MM.1S (cell line): ENCODE results near the gene EVX1.

Source experiments
- CTCF ChIP-seq: fragments of 300-600 bp; sonication (generic); IDR thresholded peaks from 2 replicates; pipeline ENCODE4 v1.5.1; 2016; ENCODE audit warnings: antibody characterized with exemption, low read length, mixed read lengths
- EZH2 ChIP-seq: fragments of 300-600 bp; sonication (generic); optimal IDR thresholded peaks from 2 replicates; pipeline ENCODE3; 2017; ENCODE audit warnings: low read depth, mild to moderate bottlenecking, antibody characterized with exemption, low read length, mixed read lengths
- EZH2phosphoT487 ChIP-seq: fragments of 300-600 bp; sonication (generic); IDR thresholded peaks from 2 replicates; pipeline ENCODE4 v1.6.1; 2018; ENCODE audit warnings: antibody characterized with exemption, low read length

GRCh38 chr7:27217951-27218350, 24.7 kb upstream of the EVX1 start:
- TF ChIP-seq CTCF (no peak), EZH2phosphoT487 (no peak), EZH2 (no peak)
